SKM-1 (cell line): ENCODE data around the gene SLC24A3.

Source experiments
- DNase-seq: peaks from one replicate; lab custom pipeline; 2025; ENCODE audit not compliant: unreplicated experiment; lab: John Stamatoyannopoulos, UW

SLC24A3 gene

GRCh38 chr20:19571996-19572395 lies 359.6 kb downstream of the SLC24A3 start:
- no peak for DNase-seq

- DNase-seq: no peak
Observed at GRCh38 chr20:19577692-19578091, 365.2 kb downstream of the SLC24A3 start.

GRCh38 chr20:19582782-19583181 lies 370.3 kb downstream of the SLC24A3 start:
- no peak for DNase-seq

- DNase-seq: no peak
Observed at GRCh38 chr20:19583532-19584175, 371.2 kb downstream of the SLC24A3 start.

- no peak for DNase-seq
Observed at GRCh38 chr20:19588241-19588640, 375.8 kb downstream of the SLC24A3 start.

- DNase-seq: no peak
Observed at GRCh38 chr20:19588732-19589131, 376.3 kb downstream of the SLC24A3 start.

- no peak for DNase-seq
Observed at GRCh38 chr20:19589787-19590362, 377.4 kb downstream of the SLC24A3 start.

- DNase-seq: no peak
Observed at GRCh38 chr20:19590382-19590781, 377.9 kb downstream of the SLC24A3 start.

- DNase-seq: no peak
Observed at GRCh38 chr20:19593762-19594161, 381.3 kb downstream of the SLC24A3 start.

GRCh38 chr20:19594896-19595295 lies 382.5 kb downstream of the SLC24A3 start:
- DNase-seq: no peak

GRCh38 chr20:19598117-19598850 lies 385.8 kb downstream of the SLC24A3 start:
- no peak for DNase-seq

- no peak for DNase-seq
Observed at GRCh38 chr20:19599200-19599599, 386.8 kb downstream of the SLC24A3 start.

- DNase-seq: no peak
Observed at GRCh38 chr20:19600042-19600441, 387.6 kb downstream of the SLC24A3 start.

GRCh38 chr20:19601126-19601810 lies 388.8 kb downstream of the SLC24A3 start:
- no peak for DNase-seq

GRCh38 chr20:19602675-19603375 lies 390.4 kb downstream of the SLC24A3 start:
- no peak for DNase-seq

GRCh38 chr20:19603376-19603750 lies 390.9 kb downstream of the SLC24A3 start:
- no peak for DNase-seq

- no peak for DNase-seq
Observed at GRCh38 chr20:19605786-19606485, 393.5 kb downstream of the SLC24A3 start.

- DNase-seq: no peak
Observed at GRCh38 chr20:19609642-19610223, 397.3 kb downstream of the SLC24A3 start.

GRCh38 chr20:19615629-19616028 lies 403.2 kb downstream of the SLC24A3 start:
- DNase-seq: no peak

- no peak for DNase-seq
Observed at GRCh38 chr20:19616081-19616480, 403.6 kb downstream of the SLC24A3 start.
